K562 treated with DMSO at 1 percent for 48 hours (cell line): ENCODE measurements around the gene C1orf141. TPM values are rescaled to one million over a fixed set of nuclear protein-coding genes. Genes with fewer than 3 reads are reported as not detected.

Experiments used
- total RNA-seq: library from RNA; unstranded; fragments of 300-600 nt; gene quantifications from 2 replicates; pipeline ENCODE4 v1.2.3, GENCODE V29; 2022; ENCODE audit warnings: low replicate concordance; ENCODE audit errors: extremely low read depth

The C1orf141 gene
- total RNA-seq: not detected in 2 replicates

GRCh38 chr1:67134695-67135094, at the start of gene C1orf141:
TSS of gene C1orf141 (minus strand) at chr1:67134970. CDS start at chr1:67127240, 7,730 bp downstream.

DNA sequence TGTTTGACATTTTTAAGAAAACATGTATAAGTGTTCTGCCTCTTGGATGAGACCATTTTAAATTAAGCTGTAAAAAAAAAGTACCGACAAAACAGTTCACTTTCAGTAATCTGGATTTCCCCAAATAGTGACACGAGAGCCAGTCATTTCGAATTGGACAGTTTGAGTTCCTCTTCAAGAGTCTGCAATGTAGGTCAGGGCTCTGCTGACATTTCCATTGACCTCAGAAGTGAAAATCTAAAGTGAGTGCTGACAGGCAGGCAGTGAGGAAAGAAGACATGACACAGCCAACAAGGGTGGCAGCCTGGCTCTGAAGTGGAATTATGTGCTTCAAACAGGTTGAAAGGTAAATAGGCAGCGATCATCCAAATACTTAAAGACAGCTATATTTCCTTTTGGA, 31.4 kb upstream of the C1orf141 start, which contains the start of gene IL23R:
Gene IL23R (plus strand): TSS at position 259 of the 400 bp plus-strand sequence. CDS start 1,667 bp downstream, outside the sequence.

DNA sequence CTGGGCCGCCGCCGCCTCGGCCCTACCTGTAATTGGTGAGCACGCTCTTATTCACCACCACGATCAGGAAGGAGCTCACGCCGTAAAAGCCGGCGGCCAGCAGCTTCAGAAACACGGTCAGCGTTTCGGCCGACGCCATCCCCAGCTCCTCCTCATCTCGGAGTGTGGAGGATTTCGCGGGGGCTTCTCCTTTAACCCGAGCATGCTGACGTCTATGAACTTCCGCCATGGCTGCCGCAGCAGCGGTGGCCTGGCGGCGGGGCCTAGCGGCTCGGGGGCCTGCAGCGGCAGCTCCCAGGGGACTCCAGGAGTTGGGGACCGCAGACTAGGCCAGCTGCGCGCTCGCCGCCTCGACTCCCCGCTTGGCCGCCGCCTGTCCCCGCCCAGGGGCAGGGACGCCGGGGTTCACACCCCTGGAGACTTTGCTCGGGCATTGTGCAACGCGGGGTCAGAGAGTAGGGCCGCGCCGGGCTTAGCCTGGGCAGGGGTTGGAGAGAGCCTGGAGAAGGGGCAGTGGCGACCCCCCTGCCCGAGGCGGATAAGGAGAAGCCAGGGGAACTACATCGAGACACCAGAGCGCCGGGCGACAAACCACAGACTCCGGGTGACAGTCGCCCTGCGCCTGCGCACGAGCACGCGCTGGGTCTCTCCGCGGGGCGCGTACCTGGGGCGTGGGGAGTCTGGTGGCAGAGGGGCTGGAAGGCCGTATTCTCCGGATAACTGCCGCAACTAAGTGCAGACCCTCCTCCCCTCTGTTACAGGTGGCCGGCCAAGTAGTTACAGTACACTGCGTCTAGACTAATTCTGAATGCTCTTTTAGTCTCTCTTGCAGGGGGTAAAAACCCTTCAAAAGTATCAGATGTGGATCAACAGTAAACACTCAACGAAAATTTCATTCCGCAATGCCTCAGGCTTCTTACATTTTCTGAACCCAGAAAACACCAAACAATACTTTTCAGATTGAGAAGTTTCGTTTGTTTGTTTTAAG, 80.7 kb downstream of the C1orf141 start, which contains the start of gene SLC35D1:
Gene SLC35D1 (minus strand): TSS at position 364 of the 988 bp plus-strand sequence. CDS start 135 bp downstream, at position 229.

Other genes starting within 250 kb of the C1orf141 start
- not detected in 2 replicates for gene DNAI4, start 210.1 kb downstream of the C1orf141 start, total RNA-seq
- not detected in 2 replicates for gene MIER1, start 210.0 kb downstream of the C1orf141 start, total RNA-seq
- not detected in 2 replicates for gene SLC35D1, start 80.8 kb downstream of the C1orf141 start, total RNA-seq
- gene IL23R, start 31.5 kb upstream of the C1orf141 start, total RNA-seq: not detected in 2 replicates
- gene IL12RB2, start 172.9 kb upstream of the C1orf141 start, total RNA-seq: not detected in 2 replicates